ENCODE data around the gene FOXA1. TPM values are rescaled to one million over a fixed set of nuclear protein-coding genes. Genes with fewer than 3 reads are reported as not detected.

Gene FOXA1
- total RNA-seq, 1 donor from 2014 or later = 9.1 TPM

- H3K4me3 ChIP-seq (ENCODE audit: low read depth, low read length) = no peak overlapping the region
- TF ChIP-seq CTCF (conservative IDR thresholded peaks at IDR 0.05; ENCODE audit: low read depth, low read length) = no peak
- DNase-seq (ENCODE audit: low read depth) = no peak
Observed at GRCh38 chr14:37553935-37554550, 41.0 kb downstream of the FOXA1 start.

GRCh38 chr14:37551119-37551518 is 43.9 kb downstream of the FOXA1 start:
- no peak for DNase-seq (ENCODE audit: low read depth)
- TF ChIP-seq CTCF (conservative IDR thresholded peaks at IDR 0.05; ENCODE audit: low read depth, low read length) = no peak
- H3K4me3 ChIP-seq (ENCODE audit: low read depth, low read length) = no peak overlapping the region

- DNase-seq (ENCODE audit: low read depth) = no peak
- H3K4me3 ChIP-seq (ENCODE audit: low read depth, low read length) = no peak overlapping the region
- no peak for TF ChIP-seq CTCF (conservative IDR thresholded peaks at IDR 0.05; ENCODE audit: low read depth, low read length)
Observed at GRCh38 chr14:37550511-37550910, 44.5 kb downstream of the FOXA1 start.

- H3K4me3 ChIP-seq (ENCODE audit: low read depth, low read length) = no peak overlapping the region
- DNase-seq (ENCODE audit: low read depth) = no peak
- no peak for TF ChIP-seq CTCF (conservative IDR thresholded peaks at IDR 0.05; ENCODE audit: low read depth, low read length)
Observed at GRCh38 chr14:37546621-37547447, 48.2 kb downstream of the FOXA1 start.

- DNase-seq (ENCODE audit: low read depth) = no peak
- H3K4me3 ChIP-seq (ENCODE audit: low read depth, low read length) = no peak overlapping the region
- TF ChIP-seq CTCF (conservative IDR thresholded peaks at IDR 0.05; ENCODE audit: low read depth, low read length) = no peak
Observed at GRCh38 chr14:37545174-37545573, 49.9 kb downstream of the FOXA1 start.

- no peak overlapping the region for H3K4me3 ChIP-seq (ENCODE audit: low read depth, low read length)
- no peak for TF ChIP-seq CTCF (conservative IDR thresholded peaks at IDR 0.05; ENCODE audit: low read depth, low read length)
- DNase-seq (ENCODE audit: low read depth) = no peak
Observed at GRCh38 chr14:37544407-37544806, 50.6 kb downstream of the FOXA1 start.

Measured in epithelial cell of proximal tubule (primary cell).